K562 (cell line): ENCODE data around the gene NCR1. TPM values are rescaled to one million over a fixed set of nuclear protein-coding genes. Genes with fewer than 3 reads are reported as not detected.
"Not testable (repeated sequence)": the region's sequence is repeated elsewhere in the genome, so short reads cannot be mapped to it uniquely, and the experiment has no call there.

ENCODE experiments used
- ATAC-seq: fragments of 200-7000 bp; cut with Tn5 transposase; 3 replicates; pipeline ENCODE4 v1.9.1; 2020; ENCODE audit warnings: moderate library complexity
- BruUV-seq: library from RNA; stranded (reverse); fragments of 400-500 nt; replicated peaks from 2 replicates; lab custom pipeline; 2021; lab: Mats Ljungman, UMichigan
- CTCF ChIA-PET: fragments of 300-600 bp; formaldehyde crosslinking; extraction: SDS; loops from one replicate; lab custom pipeline; 2021; ENCODE audit warnings: low intra/inter-chr PET ratio; lab: Yijun Ruan, JAX
- POLR2A ChIA-PET: fragments of 300-600, 350-650 bp; sonication (Branson Sonifier 250); formaldehyde crosslinking; extraction: SDS; loops from one replicate; lab custom pipeline; 2021; ENCODE audit warnings: antibody characterized with exemption, inconsistent platforms; lab: Yijun Ruan, JAX
- DNase-seq, 4 experiments: peaks; one replicate each; pipeline versions ENCODE4 v3.0.0 to v3.0.0-alpha.2; 2011 to 2018; ENCODE audit warnings: low spot score in 3 of 4, mixed read lengths in 3 of 4; ENCODE audit errors: extremely low read depth in 1 of 4
- FAIRE-seq: peaks from 2 replicates; lab custom pipeline; 2011; peaks lifted over from hg19 to GRCh38; lab: Jason Lieb, UNC
- H2AFZ ChIP-seq: 2 replicates; pipeline ENCODE4 v1.6.0; 2011; ENCODE audit warnings: low read depth, low read length, control low read depth, inconsistent platforms
- H3K27ac ChIP-seq: fragments of 200-600 bp; 3 replicates; pipeline ENCODE4 v1.8.0; 2011; ENCODE audit warnings: low read depth, mild to moderate bottlenecking, control low read depth, inconsistent platforms, low read length, moderate library complexity, mixed read lengths; ENCODE audit errors: extremely low read depth
- H3K27me3 ChIP-seq, 2 experiments: fragments of 300-600 bp in 1 of 2; 2 replicates in 1 of 2; 3 replicates in 1 of 2; pipeline versions ENCODE4 v1.6.0 to v1.8.0; 2011; ENCODE audit warnings: inconsistent platforms in 2 of 2, low read length in 2 of 2, mild to moderate bottlenecking in 1 of 2, mixed read lengths in 1 of 2, moderate library complexity in 1 of 2; ENCODE audit not compliant: control insufficient read depth in 2 of 2, insufficient read depth in 2 of 2
- H3K36me3 ChIP-seq: fragments of 300-600 bp; 3 replicates; pipeline ENCODE4 v1.8.0; 2011; ENCODE audit warnings: mild to moderate bottlenecking, low read length, inconsistent platforms; ENCODE audit not compliant: control insufficient read depth, insufficient read depth
- H3K4me1 ChIP-seq, 2 experiments: fragments of 200-600 bp in 1 of 2; replicated peaks in 1 of 2; 2 replicates in 1 of 2; 3 replicates in 1 of 2; pipeline versions ENCODE4 v1.5.1 to v1.8.0; 2011; ENCODE audit warnings: inconsistent platforms in 2 of 2, low read length in 2 of 2, mild to moderate bottlenecking in 1 of 2, mixed read lengths in 1 of 2, moderate library complexity in 1 of 2; ENCODE audit not compliant: control insufficient read depth in 2 of 2, insufficient read depth in 2 of 2
- H3K4me2 ChIP-seq: 2 replicates; pipeline ENCODE4 v1.6.1; 2011; ENCODE audit warnings: low read length, control low read depth, inconsistent platforms, mixed read lengths; ENCODE audit not compliant: insufficient read depth
- H3K4me3 ChIP-seq: fragments of 200-600 bp; sonication (generic), shearing (Covaris generic); 2 replicates; pipeline ENCODE4 v1.5.1; 2016; ENCODE audit warnings: control low read depth, inconsistent platforms
- H3K79me2 ChIP-seq: fragments of 200-600 bp; 3 replicates; pipeline ENCODE4 v1.8.0; 2011; ENCODE audit warnings: low read length, inconsistent platforms; ENCODE audit not compliant: control insufficient read depth, insufficient read depth
- H3K9ac ChIP-seq, 2 experiments: 2 replicates each; pipeline versions ENCODE4 v1.6.0 to v1.6.1; 2011; ENCODE audit warnings: low read depth in 2 of 2, low read length in 2 of 2, control low read depth in 1 of 2, inconsistent platforms in 1 of 2, mild to moderate bottlenecking in 1 of 2, mixed read lengths in 1 of 2; ENCODE audit not compliant: insufficient read depth in 1 of 2
- H3K9me1 ChIP-seq: one replicate; pipeline ENCODE4 v1.6.0; 2011; ENCODE audit warnings: inconsistent platforms, mild to moderate bottlenecking, low read length, moderate library complexity; ENCODE audit not compliant: control insufficient read depth, insufficient read depth
- H3K9me3 ChIP-seq: replicated peaks from 2 replicates; pipeline ENCODE4 v1.5.1; 2011; ENCODE audit warnings: low read depth, low read length, inconsistent platforms; ENCODE audit not compliant: control insufficient read depth, insufficient read depth
- H4K20me1 ChIP-seq: replicated peaks from 2 replicates; pipeline ENCODE4 v1.6.1; 2011; ENCODE audit warnings: low read length, inconsistent platforms, mixed read lengths; ENCODE audit not compliant: control insufficient read depth, insufficient read depth
- EWSR1 ChIP-seq: fragments of 450-650 bp; IDR thresholded peaks from 2 replicates; pipeline ENCODE4 v1.6.1; 2018; ENCODE audit warnings: borderline replicate concordance, mild to moderate bottlenecking, low read depth, moderate library complexity; ENCODE audit not compliant: partially characterized antibody
- TEAD4 ChIP-seq, 2 experiments: sonication (generic) in 1 of 2; formaldehyde crosslinking in 1 of 2; IDR thresholded peaks; 2 replicates each; pipeline versions ENCODE4 v1.6.1 to v1.8.0; 2012 to 2022; ENCODE audit warnings: borderline replicate concordance in 1 of 2, inconsistent platforms in 1 of 2, low read length in 1 of 2, mild to moderate bottlenecking in 1 of 2, missing genetic modification reagents in 1 of 2
- ZNF77 ChIP-seq: fragments of 250-450 bp; sonication (Bioruptor Pico); IDR thresholded peaks from 2 replicates; pipeline ENCODE4 v1.5.0; 2020
- WGBS: fragments of 100-300 bp; shearing (Covaris generic); methylation state at CpG from one replicate; pipeline ENCODE4 v1.1.6; 2016; ENCODE audit warnings: low coverage, mixed read lengths; ENCODE audit not compliant: insufficient coverage; ENCODE audit errors: missing lambda C conversion rate; 5-methylcytosine and 5-hydroxymethylcytosine counted together
- in situ Hi-C: fragments of 300-500 bp; cut with MboI; formaldehyde crosslinking; loops from 4 replicates; pipeline ENCODE4 v1.15.0; 2018; ENCODE audit warnings: inconsistent platforms, mixed read lengths
- intact Hi-C: fragments of 100-400 bp; cut with micrococcal nuclease; formaldehyde crosslinking; loops from 2 replicates; pipeline ENCODE4 v1.14.2; 2022
- polyA plus RNA-seq, 8 experiments: library from polyadenylated mRNA; depleted of rRNA in 4 of 8; stranded (reverse) in 5 of 8; unstranded in 3 of 8; fragments of >200 nt; fragmentation: Nextera tagmentation in 2 of 8; fragmentation: Illumina TruSeq in 1 of 8; extraction: Ambion mirVana in 2 of 8; extraction: Trizol in 1 of 8; gene quantifications; 2 replicates each; pipeline versions ENCODE4 v1.2.1 to v1.2.3, GENCODE V29; 2011 to 2014; ENCODE audit warnings: inconsistent platforms in 1 of 8, missing spikeins in 1 of 8
- total RNA-seq, 7 experiments: library from RNA; depleted of rRNA in 6 of 7; stranded (reverse); fragments of >200 nt in 6 of 7; fragmentation: Illumina TruSeq in 2 of 7; extraction: Trizol in 2 of 7; gene quantifications; 2 replicates each; pipeline versions ENCODE4 v1.2.1 to v1.2.3, GENCODE V29; 2011 to 2021; ENCODE audit warnings: low replicate concordance in 1 of 7

Gene NCR1
- total and polyA plus RNA-seq, 9 of the 15 experiments (the other 6 are each of a cell fraction or from before 2014, with no cell fraction given), result 0.25 to 3.1 (median 1.2) TPM

DNA sequence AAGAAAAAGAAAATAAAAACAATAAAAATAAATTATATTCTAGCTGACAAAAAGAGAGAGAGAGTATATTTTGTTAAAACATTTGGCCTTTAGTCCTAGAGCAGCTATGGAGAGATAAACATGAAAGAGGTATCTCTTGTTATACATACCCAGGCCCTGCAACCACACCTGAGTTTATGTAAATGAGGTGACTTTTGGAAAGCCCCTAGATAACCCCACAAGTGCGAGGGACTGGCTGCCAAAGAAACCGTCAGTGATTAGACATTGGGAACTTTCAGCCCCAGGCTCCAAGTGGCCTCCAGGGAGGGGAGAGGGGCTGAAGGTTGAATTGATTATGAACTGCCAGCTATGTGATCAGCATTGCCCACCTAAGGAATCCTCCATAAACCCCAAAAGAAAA is 43.5 kb downstream of the NCR1 start (continued):
- TF ChIP-seq ZNF77 (CRISPR knock-in tag), result no peak
- no peak for TF ChIP-seq EWSR1
- no peak for TF ChIP-seq TEAD4 (IDR thresholded peaks at IDR 0.05; ENCODE audit: low read length)
- no peak for TF ChIP-seq TEAD4 (CRISPR knock-in tag; IDR thresholded peaks at IDR 0.05; ENCODE audit: borderline replicate concordance)

DNA sequence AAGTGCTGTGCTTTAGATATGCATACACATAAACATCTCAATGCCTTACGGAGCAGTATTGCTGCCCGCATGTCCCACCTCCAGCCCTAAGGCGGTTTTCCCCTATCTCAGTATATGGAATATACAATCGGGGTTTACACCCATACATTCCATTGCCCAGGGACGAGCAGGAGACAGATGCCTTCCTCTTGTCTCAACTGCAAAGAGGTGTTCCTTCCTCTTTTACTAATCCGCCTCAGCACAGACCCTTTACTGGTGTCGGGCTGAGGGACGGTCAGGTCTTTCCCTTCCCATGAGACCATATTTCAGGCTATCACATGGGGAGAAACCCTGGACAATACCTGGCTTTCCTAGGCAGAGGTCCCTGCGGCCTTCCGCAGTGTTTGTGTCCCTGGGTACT is 44.6 kb downstream of the NCR1 start:
- DNase-seq, H3K79me2 ChIP-seq, H3K27me3 ChIP-seq, H3K9me1 ChIP-seq, CTCF ChIA-PET, H3K4me3 ChIP-seq, H3K9me3 ChIP-seq, H3K4me2 ChIP-seq, intact Hi-C loops, BruUV-seq, H3K36me3 ChIP-seq, POLR2A ChIA-PET, H3K9ac ChIP-seq, H2AFZ ChIP-seq, H3K27ac ChIP-seq, ATAC-seq, in situ Hi-C loops, H4K20me1 ChIP-seq, H3K4me1 ChIP-seq, FAIRE-seq: not testable (repeated sequence)
- WGBS, result 20% methylated on average over 9 of the region's 10 CpGs
